Endodermal cell (in vitro differentiated cells): ENCODE results near the gene CACUL1. TPM values are rescaled to one million over a fixed set of nuclear protein-coding genes. Genes with fewer than 3 reads are reported as not detected.

Experiments
- DNase-seq: peaks from one replicate; pipeline ENCODE4 v3.0.0-alpha.2; 2017
- H3K27ac ChIP-seq: 2 replicates; pipeline ENCODE4 v1.5.1; 2013; ENCODE audit warnings: mild to moderate bottlenecking, low read depth, low read length, moderate library complexity
- H3K27me3 ChIP-seq: 2 replicates; pipeline ENCODE4 v1.6.1; 2013; ENCODE audit warnings: mild to moderate bottlenecking, low read length, moderate library complexity; ENCODE audit not compliant: insufficient read depth, control insufficient read depth, poor library complexity, severe bottlenecking
- H3K36me3 ChIP-seq: 2 replicates; pipeline ENCODE4 v1.7.0; 2013; ENCODE audit warnings: mild to moderate bottlenecking, low read length, moderate library complexity; ENCODE audit not compliant: control insufficient read depth, insufficient read depth
- H3K4me1 ChIP-seq: one replicate; pipeline ENCODE4 v1.7.0; 2013; ENCODE audit warnings: low read length; ENCODE audit not compliant: control insufficient read depth, insufficient read depth
- H3K4me3 ChIP-seq: 2 replicates; pipeline ENCODE4 v1.5.1; 2013; ENCODE audit warnings: mild to moderate bottlenecking, low read length, moderate library complexity
- H3K9ac ChIP-seq: 2 replicates; pipeline ENCODE4 v1.6.1; 2013; ENCODE audit warnings: mild to moderate bottlenecking, low read length, moderate library complexity; ENCODE audit not compliant: poor library complexity, severe bottlenecking; ENCODE audit errors: extremely low read depth
- H3K9me3 ChIP-seq: 2 replicates; pipeline ENCODE4 v1.6.1; 2013; ENCODE audit warnings: mild to moderate bottlenecking, low read length, moderate library complexity; ENCODE audit not compliant: control insufficient read depth
- H3K27ac Mint-ChIP-seq: 2 replicates; pipeline ENCODE4 v1.8.0; 2020; ENCODE audit warnings: mixed read lengths
- H3K27me3 Mint-ChIP-seq: 2 replicates; pipeline ENCODE4 v1.8.0; 2021; ENCODE audit warnings: mild to moderate bottlenecking, mixed read lengths; ENCODE audit not compliant: insufficient read depth
- H3K36me3 Mint-ChIP-seq: 2 replicates; pipeline ENCODE4 v1.8.0; 2020; ENCODE audit warnings: low read depth, mixed read lengths
- H3K4me1 Mint-ChIP-seq: 2 replicates; pipeline ENCODE4 v1.8.0; 2020; ENCODE audit warnings: mixed read lengths
- H3K4me3 Mint-ChIP-seq: 2 replicates; pipeline ENCODE4 v1.8.0; 2020; ENCODE audit warnings: mild to moderate bottlenecking, moderate library complexity, mixed read lengths
- H3K9me3 Mint-ChIP-seq: 2 replicates; pipeline ENCODE4 v1.8.0; 2020; ENCODE audit warnings: mild to moderate bottlenecking, mixed read lengths
- CTCF ChIP-seq: fragments of 200-600 bp; sonication (generic); conservative IDR thresholded peaks from 2 replicates; pipeline ENCODE4 v1.5.0; 2021; ENCODE audit warnings: antibody characterized with exemption, mild to moderate bottlenecking
- WGBS, 2 experiments: methylation state at CpG; one replicate each; pipeline versions ENCODE4 v1.1.5 to v1.1.7; 2013; ENCODE audit warnings: missing lambda C conversion rate in 2 of 2, mixed read lengths in 1 of 2; ENCODE audit not compliant: insufficient coverage in 1 of 2, insufficient read length in 1 of 2; 5-methylcytosine and 5-hydroxymethylcytosine counted together
- total RNA-seq, 2 donors: library from RNA; stranded (reverse); fragmentation: NEBNext Ultra II Directional in 1 of 2; extraction: Animal tissue kit (Norgen Biotek cat#: 25700) in 1 of 2; gene quantifications; 2 replicates in 1 of 2; 3 replicates in 1 of 2; pipeline ENCODE4 v1.2.1, GENCODE V29; 2021

CACUL1 gene
- total RNA-seq, 2 donors from 2014 or later = 37.5 to 38.9 TPM

GRCh38 chr10:118670472-118671124 is 84.2 kb downstream of the CACUL1 start:
- DNase-seq = no peak
- Histone ChIP-seq H3K4me1 (no peaks in the 10 kb centered on the region), H3K9ac (no peak overlapping the region), H3K9me3 (no peaks in the 10 kb centered on the region), H3K4me3 (no peak overlapping the region), H3K27ac (no peak overlapping the region), H3K36me3 (no peaks in the 10 kb centered on the region), H3K27me3 (no peaks in the 10 kb centered on the region)
- Mint-ChIP-seq H3K4me1 (peaks cover 17% of the 10 kb centered on the region), H3K27me3 (no peaks in the 10 kb centered on the region), H3K4me3 (no peak overlapping the region), H3K27ac (no peak overlapping the region), H3K9me3 (no peaks in the 10 kb centered on the region), H3K36me3 (peaks cover 13% of the 10 kb centered on the region)
- TF ChIP-seq CTCF = no peak
- 94 to 98% methylated on average over 8 to 11 of the region's 11 CpGs for WGBS, 2 experiments

- Histone ChIP-seq H3K9me3 (no peaks in the 10 kb centered on the region), H3K9ac (no peak overlapping the region), H3K4me1 (no peaks in the 10 kb centered on the region), H3K27me3 (no peaks in the 10 kb centered on the region), H3K36me3 (no peaks in the 10 kb centered on the region), H3K27ac (no peak overlapping the region), H3K4me3 (no peak overlapping the region)
- H3K4me1 Mint-ChIP-seq = peaks cover 17% of the 10 kb centered on the region
- TF ChIP-seq CTCF = no peak
- peaks cover 1% of the 10 kb centered on the region for H3K27me3 Mint-ChIP-seq
- H3K9me3 Mint-ChIP-seq = no peaks in the 10 kb centered on the region
- WGBS, 2 experiments = 90% methylated on average over 3 of the region's 3 CpGs; no CpG with 5 or more reads in 1 of the 2 experiments
- no peak for DNase-seq
- peaks cover 13% of the 10 kb centered on the region for H3K36me3 Mint-ChIP-seq
- no peak overlapping the region for H3K27ac Mint-ChIP-seq
- no peak overlapping the region for H3K4me3 Mint-ChIP-seq
Observed at GRCh38 chr10:118669835-118670234, 84.9 kb downstream of the CACUL1 start.

DNA sequence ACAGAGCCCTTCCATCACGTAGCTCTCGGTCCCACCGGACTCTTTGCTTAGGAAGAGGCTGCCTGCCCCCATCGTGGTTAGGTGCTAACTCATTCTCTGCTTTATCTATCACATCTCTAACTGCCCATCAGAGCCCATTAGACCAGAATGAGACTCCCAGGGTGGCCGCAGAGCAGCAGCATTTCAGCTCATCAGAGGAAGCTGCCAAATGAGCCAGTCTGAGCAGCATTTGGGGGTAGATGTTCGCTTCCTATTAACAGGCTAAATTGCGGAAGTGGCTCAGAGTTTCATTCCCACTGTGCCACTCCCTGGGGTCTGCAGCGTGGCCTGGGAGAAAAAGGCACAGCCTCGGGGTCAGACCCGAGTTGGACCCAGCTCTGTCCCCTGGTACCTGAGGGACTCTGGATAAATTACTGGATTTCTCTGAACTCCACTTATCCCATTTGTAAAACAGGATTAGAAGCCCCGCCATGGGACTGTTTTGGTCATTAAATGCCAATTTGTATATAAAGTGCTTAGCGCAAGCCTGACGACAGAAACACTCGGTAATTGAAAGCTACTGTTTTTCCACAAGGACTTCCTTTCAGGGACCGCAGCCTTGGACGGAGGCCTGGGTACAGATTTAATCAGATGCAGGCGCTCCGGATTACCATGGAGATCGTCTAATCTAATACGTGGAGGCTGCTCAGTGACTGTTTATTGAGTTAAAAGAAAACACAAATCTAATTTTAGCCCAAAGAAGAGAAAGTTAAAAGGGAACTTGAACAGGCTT is 85.6 kb downstream of the CACUL1 start:
- H3K36me3 ChIP-seq = no peaks in the 10 kb centered on the region
- no peak for DNase-seq
- H3K27ac Mint-ChIP-seq = no peak overlapping the region
- 77 to 78% methylated on average over 16 to 20 of the region's 20 CpGs for WGBS, 2 experiments
- no peaks in the 10 kb centered on the region for H3K9me3 ChIP-seq
- H3K4me1 Mint-ChIP-seq = peaks cover 17% of the 10 kb centered on the region
- peaks cover 12% of the 10 kb centered on the region for H3K36me3 Mint-ChIP-seq
- H3K9ac ChIP-seq = no peak overlapping the region
- H3K4me1 ChIP-seq = no peaks in the 10 kb centered on the region
- H3K4me3 ChIP-seq = no peak overlapping the region
- H3K27me3 Mint-ChIP-seq = peaks cover 4% of the 10 kb centered on the region
- no peaks in the 10 kb centered on the region for H3K27me3 ChIP-seq
- H3K9me3 Mint-ChIP-seq = no peaks in the 10 kb centered on the region
- H3K27ac ChIP-seq = no peak overlapping the region
- TF ChIP-seq CTCF = no peak
- H3K4me3 Mint-ChIP-seq = no peak overlapping the region
